ENCODE measurements around the gene COX7A2L.

The COX7A2L gene

GRCh38 chr2:42338567-42339190, 22.3 kb downstream of the COX7A2L start:
- Histone ChIP-seq H3K9me3 (replicated peaks; ENCODE audit: insufficient read depth, low read length) (no peaks in the 10 kb centered on the region), H2AFZ (ENCODE audit: low read length) (no peak overlapping the region), H3K36me3 (replicated peaks; ENCODE audit: insufficient read depth, low read length) (no peaks in the 10 kb centered on the region), H3F3A (ENCODE audit: insufficient read depth, low read length) (no peaks in the 10 kb centered on the region), H4K20me1 (ENCODE audit: insufficient read depth, low read length) (no peaks in the 10 kb centered on the region), H3K9me2 (replicated peaks; ENCODE audit: insufficient read depth, low read length) (no peaks in the 10 kb centered on the region), H3K79me2 (ENCODE audit: low read length) (0 out of 2 replicates have a peak, but pooled peaks cover 9% of the 10 kb centered on the region), H3K4me1 (ENCODE audit: low read length) (no peaks in the 10 kb centered on the region), H3K27ac (ENCODE audit: low read length) (no peak overlapping the region), H3K4me2 (ENCODE audit: low read depth, low read length) (no peak overlapping the region), H3K9ac (ENCODE audit: low read length) (no peak overlapping the region), H3K27me3 (replicated peaks; ENCODE audit: insufficient read depth, low read length) (no peaks in the 10 kb centered on the region), H3K4me3 (ENCODE audit: low read length) (no peak overlapping the region)
- TF ChIP-seq, protein P1, sequence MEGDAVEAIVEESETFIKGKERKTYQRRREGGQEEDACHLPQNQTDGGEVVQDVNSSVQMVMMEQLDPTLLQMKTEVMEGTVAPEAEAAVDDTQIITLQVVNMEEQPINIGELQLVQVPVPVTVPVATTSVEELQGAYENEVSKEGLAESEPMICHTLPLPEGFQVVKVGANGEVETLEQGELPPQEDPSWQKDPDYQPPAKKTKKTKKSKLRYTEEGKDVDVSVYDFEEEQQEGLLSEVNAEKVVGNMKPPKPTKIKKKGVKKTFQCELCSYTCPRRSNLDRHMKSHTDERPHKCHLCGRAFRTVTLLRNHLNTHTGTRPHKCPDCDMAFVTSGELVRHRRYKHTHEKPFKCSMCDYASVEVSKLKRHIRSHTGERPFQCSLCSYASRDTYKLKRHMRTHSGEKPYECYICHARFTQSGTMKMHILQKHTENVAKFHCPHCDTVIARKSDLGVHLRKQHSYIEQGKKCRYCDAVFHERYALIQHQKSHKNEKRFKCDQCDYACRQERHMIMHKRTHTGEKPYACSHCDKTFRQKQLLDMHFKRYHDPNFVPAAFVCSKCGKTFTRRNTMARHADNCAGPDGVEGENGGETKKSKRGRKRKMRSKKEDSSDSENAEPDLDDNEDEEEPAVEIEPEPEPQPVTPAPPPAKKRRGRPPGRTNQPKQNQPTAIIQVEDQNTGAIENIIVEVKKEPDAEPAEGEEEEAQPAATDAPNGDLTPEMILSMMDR (IDR thresholded peaks at IDR 0.05; ENCODE audit: low read length) = no peak
- TF ChIP-seq EZH2phosphoT487 (IDR thresholded peaks at IDR 0.05; ENCODE audit: low read length) (no peak), EZH2 (optimal IDR thresholded peaks at IDR 0.05; ENCODE audit: low read depth, low read length) (no peak)
- DNase-seq = no peak

- Histone ChIP-seq H3K27ac (ENCODE audit: low read length) (no peak overlapping the region), H3K4me1 (ENCODE audit: low read length) (no peaks in the 10 kb centered on the region), H3K4me3 (ENCODE audit: low read length) (no peak overlapping the region), H3K9me2 (replicated peaks; ENCODE audit: insufficient read depth, low read length) (no peaks in the 10 kb centered on the region), H3K36me3 (replicated peaks; ENCODE audit: insufficient read depth, low read length) (no peaks in the 10 kb centered on the region), H3K4me2 (ENCODE audit: low read depth, low read length) (no peak overlapping the region), H2AFZ (ENCODE audit: low read length) (no peak overlapping the region), H3K9ac (ENCODE audit: low read length) (no peak overlapping the region), H3F3A (ENCODE audit: insufficient read depth, low read length) (no peaks in the 10 kb centered on the region), H4K20me1 (ENCODE audit: insufficient read depth, low read length) (no peaks in the 10 kb centered on the region), H3K27me3 (replicated peaks; ENCODE audit: insufficient read depth, low read length) (no peaks in the 10 kb centered on the region), H3K9me3 (replicated peaks; ENCODE audit: insufficient read depth, low read length) (no peaks in the 10 kb centered on the region), H3K79me2 (ENCODE audit: low read length) (0 out of 2 replicates have a peak, but pooled peaks cover 4% of the 10 kb centered on the region)
- DNase-seq = no peak
- TF ChIP-seq, protein P1 (IDR thresholded peaks at IDR 0.05; ENCODE audit: low read length) = no peak
- no peak for TF ChIP-seq EZH2phosphoT487 (IDR thresholded peaks at IDR 0.05; ENCODE audit: low read length)
Measured at GRCh38 chr2:42337846-42338566, 23.0 kb downstream of the COX7A2L start.

GRCh38 chr2:42337356-42337820, 23.6 kb downstream of the COX7A2L start:
- Histone ChIP-seq H3K4me3 (ENCODE audit: low read length) (no peak overlapping the region), H3K36me3 (replicated peaks; ENCODE audit: insufficient read depth, low read length) (no peaks in the 10 kb centered on the region), H3K9me2 (replicated peaks; ENCODE audit: insufficient read depth, low read length) (no peaks in the 10 kb centered on the region), H4K20me1 (ENCODE audit: insufficient read depth, low read length) (no peaks in the 10 kb centered on the region), H3K79me2 (ENCODE audit: low read length) (0 out of 2 replicates have a peak, but pooled peaks cover 4% of the 10 kb centered on the region), H3K27ac (ENCODE audit: low read length) (no peak overlapping the region), H3K9ac (ENCODE audit: low read length) (no peak overlapping the region), H2AFZ (ENCODE audit: low read length) (no peak overlapping the region), H3K9me3 (replicated peaks; ENCODE audit: insufficient read depth, low read length) (no peaks in the 10 kb centered on the region), H3K4me1 (ENCODE audit: low read length) (no peaks in the 10 kb centered on the region), H3K4me2 (ENCODE audit: low read depth, low read length) (no peak overlapping the region), H3K27me3 (replicated peaks; ENCODE audit: insufficient read depth, low read length) (no peaks in the 10 kb centered on the region), H3F3A (ENCODE audit: insufficient read depth, low read length) (no peaks in the 10 kb centered on the region)
- no peak for DNase-seq
- TF ChIP-seq EZH2 (optimal IDR thresholded peaks at IDR 0.05; ENCODE audit: low read depth, low read length) (no peak), EZH2phosphoT487 (IDR thresholded peaks at IDR 0.05; ENCODE audit: low read length) (no peak)
- TF ChIP-seq, protein P1 (IDR thresholded peaks at IDR 0.05; ENCODE audit: low read length) = 0 out of 2 replicates have a peak, but pooled peaks have one; percentile 8
